Measurements from ENCODE around the gene CBX8.
A peak's percentile ranks its signal among the peaks of the same experiment; 100 is the strongest.

Gene CBX8

DNA sequence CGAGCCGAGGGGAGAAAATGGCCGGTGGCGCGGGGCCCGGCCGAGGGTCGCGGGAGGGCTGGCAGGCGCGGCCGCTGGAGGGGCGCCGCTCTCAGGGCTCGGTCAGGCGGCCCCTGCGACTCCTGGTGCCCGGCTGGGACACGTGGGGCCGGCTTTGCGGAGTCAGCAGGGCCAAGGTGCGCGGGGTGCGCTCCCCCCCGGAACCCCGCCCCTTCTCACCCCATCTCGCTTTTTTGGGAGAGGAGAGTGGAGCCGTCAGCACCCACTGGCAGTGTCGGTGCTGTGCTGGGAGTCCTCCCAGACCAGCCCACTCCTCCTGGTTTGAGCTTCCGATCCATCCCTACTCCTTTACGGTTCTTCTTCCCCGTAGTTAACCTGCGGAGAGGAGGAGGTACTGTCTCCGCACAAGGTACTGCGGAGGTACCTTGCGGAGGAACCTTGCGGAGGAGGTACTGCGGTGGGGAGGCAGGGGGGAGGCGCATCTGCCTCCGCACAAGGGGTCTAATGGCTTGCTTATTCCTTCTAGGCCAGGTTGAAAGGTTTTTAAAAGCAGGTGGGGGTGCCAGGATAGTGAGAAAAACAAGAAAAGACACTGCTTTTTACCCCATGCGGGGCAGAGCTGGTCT, 19.1 kb upstream of the CBX8 start:
- TF ChIP-seq, protein P1, sequence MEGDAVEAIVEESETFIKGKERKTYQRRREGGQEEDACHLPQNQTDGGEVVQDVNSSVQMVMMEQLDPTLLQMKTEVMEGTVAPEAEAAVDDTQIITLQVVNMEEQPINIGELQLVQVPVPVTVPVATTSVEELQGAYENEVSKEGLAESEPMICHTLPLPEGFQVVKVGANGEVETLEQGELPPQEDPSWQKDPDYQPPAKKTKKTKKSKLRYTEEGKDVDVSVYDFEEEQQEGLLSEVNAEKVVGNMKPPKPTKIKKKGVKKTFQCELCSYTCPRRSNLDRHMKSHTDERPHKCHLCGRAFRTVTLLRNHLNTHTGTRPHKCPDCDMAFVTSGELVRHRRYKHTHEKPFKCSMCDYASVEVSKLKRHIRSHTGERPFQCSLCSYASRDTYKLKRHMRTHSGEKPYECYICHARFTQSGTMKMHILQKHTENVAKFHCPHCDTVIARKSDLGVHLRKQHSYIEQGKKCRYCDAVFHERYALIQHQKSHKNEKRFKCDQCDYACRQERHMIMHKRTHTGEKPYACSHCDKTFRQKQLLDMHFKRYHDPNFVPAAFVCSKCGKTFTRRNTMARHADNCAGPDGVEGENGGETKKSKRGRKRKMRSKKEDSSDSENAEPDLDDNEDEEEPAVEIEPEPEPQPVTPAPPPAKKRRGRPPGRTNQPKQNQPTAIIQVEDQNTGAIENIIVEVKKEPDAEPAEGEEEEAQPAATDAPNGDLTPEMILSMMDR (IDR thresholded peaks at IDR 0.05), result no peak
- no peak overlapping the region for H2AFZ ChIP-seq
- no peaks in the 10 kb centered on the region for H3K36me3 ChIP-seq (ENCODE audit: control insufficient read depth, insufficient read depth, low read length)
- H3K4me3 ChIP-seq (ENCODE audit: low read depth, low read length), result no peak overlapping the region
- no peaks in the 10 kb centered on the region for H3K27me3 ChIP-seq (ENCODE audit: control insufficient read depth, insufficient read depth, low read length)
- H3K4me2 ChIP-seq (ENCODE audit: low read length), result no peak overlapping the region
- no peak overlapping the region for H3K27ac ChIP-seq
- H3K9ac ChIP-seq, result no peak overlapping the region
- peaks cover 9% of the 10 kb centered on the region for H3K4me1 ChIP-seq
- H3K9me3 ChIP-seq (ENCODE audit: control insufficient read depth, low read length), result no peaks in the 10 kb centered on the region
- H3K79me2 ChIP-seq, result no peaks in the 10 kb centered on the region

DNA sequence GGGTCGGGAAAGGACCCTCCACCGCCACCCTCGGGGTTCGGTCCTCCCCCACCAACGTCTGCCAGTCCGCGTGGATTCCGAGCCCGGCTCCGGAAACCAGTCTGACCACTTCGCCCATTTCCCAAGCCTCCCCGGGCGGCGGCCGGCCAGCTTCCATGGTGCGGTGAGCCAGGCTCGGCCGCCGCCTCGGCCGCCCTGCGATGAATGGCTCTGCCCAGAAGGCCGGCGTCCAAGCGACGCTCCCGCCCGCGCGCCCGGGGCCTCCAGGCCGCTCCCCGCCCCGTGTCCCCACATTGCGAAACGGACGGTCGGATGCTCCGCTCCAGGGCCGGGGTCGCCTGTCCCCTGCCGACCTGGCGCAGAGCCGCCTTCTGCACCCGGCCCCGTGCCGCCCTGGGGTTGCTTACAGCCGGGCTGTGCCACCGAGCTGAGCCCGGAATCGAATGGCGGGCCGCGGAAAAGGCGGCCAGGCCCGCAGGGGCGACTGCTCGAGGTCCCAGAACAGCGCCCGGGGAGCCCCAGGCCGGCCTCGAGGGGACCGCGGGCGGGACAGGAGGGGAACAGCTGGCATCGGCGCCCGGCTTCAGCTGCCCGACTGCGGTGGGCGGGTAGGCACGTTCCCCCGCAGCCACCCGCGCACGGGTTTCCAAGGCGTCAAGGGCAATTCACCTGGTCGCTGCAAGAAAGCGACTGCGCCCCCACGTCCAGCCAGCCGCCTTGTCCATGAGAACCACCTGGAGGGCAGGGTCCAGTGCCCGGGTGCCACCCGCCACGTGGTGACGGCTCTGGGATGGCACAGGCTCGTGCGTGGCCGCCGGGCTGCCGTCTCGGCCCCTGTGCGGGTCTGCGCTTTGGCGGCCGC, 18.3 kb upstream of the CBX8 start:
- H3K4me3 ChIP-seq (ENCODE audit: low read depth, low read length), result peak overlapping the region; percentile 13

DNA sequence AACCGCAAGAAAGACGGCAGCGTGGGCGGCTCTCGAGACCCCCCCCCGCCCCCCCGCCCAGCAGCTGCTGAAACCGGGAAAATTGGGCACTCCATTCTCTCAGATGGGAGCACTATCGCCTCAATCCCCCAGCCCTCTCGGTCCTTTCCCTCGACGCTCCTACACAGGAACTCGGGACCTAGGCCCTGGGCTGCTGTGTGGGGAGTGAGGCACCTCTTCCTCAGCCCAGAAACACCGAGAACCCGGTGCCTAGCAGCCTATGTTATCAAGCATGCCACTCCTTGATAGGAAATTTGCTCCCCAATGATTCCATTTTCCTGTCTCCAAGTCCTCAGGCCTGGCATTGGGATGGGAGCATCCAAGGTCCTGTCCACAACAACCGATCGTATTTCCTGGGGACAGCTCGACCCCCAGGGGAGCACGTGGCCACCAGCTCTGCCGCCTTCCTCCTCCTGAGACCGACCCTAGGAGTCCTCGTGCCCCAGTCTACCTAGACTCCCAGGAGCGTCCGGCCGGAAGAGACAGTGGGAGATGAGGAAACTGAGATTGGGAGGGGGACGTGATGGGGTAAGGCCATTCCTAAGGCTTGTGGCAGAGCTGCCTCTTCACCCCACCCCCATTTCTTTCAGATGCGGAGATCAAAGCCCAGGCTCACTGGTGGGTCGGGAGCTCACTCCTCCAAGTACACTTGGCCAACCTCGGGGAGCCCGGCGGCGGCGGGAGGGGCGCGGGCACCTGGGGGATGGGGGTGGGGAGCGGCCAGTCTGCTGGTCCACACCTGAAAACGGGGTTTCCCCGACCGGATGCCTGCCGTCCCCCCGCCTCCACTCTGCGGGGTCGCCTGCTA, 17.5 kb upstream of the CBX8 start:
- no peaks in the 10 kb centered on the region for H3K9me3 ChIP-seq (ENCODE audit: control insufficient read depth, low read length)
- no peak overlapping the region for H3K27ac ChIP-seq
- H3K79me2 ChIP-seq, result no peaks in the 10 kb centered on the region
- peak overlapping the region; percentile 13 for H3K4me3 ChIP-seq (ENCODE audit: low read depth, low read length)
- no peaks in the 10 kb centered on the region for H3K27me3 ChIP-seq (ENCODE audit: control insufficient read depth, insufficient read depth, low read length)
- H2AFZ ChIP-seq, result peak overlapping the region; percentile 79
- TF ChIP-seq, protein P1 (IDR thresholded peaks at IDR 0.05), result no peak
- H3K36me3 ChIP-seq (ENCODE audit: control insufficient read depth, insufficient read depth, low read length), result no peaks in the 10 kb centered on the region
- H3K9ac ChIP-seq, result no peak overlapping the region
- H3K4me2 ChIP-seq (ENCODE audit: low read length), result peak overlapping the region; percentile 57
- peaks cover 12% of the 10 kb centered on the region for H3K4me1 ChIP-seq

More for the DNA sequence above, 18.3 kb upstream of the CBX8 start:
- Histone ChIP-seq H3K79me2 (no peaks in the 10 kb centered on the region), H3K27ac (no peak overlapping the region), H3K4me2 (ENCODE audit: low read length) (peak overlapping the region; percentile 57), H3K36me3 (ENCODE audit: control insufficient read depth, insufficient read depth, low read length) (no peaks in the 10 kb centered on the region), H3K9ac (no peak overlapping the region), H3K4me1 (peaks cover 11% of the 10 kb centered on the region), H2AFZ (peak overlapping the region; percentile 79), H3K27me3 (ENCODE audit: control insufficient read depth, insufficient read depth, low read length) (no peaks in the 10 kb centered on the region), H3K9me3 (ENCODE audit: control insufficient read depth, low read length) (no peaks in the 10 kb centered on the region)
- TF ChIP-seq, protein P1 (IDR thresholded peaks at IDR 0.05), result no peak

DNA sequence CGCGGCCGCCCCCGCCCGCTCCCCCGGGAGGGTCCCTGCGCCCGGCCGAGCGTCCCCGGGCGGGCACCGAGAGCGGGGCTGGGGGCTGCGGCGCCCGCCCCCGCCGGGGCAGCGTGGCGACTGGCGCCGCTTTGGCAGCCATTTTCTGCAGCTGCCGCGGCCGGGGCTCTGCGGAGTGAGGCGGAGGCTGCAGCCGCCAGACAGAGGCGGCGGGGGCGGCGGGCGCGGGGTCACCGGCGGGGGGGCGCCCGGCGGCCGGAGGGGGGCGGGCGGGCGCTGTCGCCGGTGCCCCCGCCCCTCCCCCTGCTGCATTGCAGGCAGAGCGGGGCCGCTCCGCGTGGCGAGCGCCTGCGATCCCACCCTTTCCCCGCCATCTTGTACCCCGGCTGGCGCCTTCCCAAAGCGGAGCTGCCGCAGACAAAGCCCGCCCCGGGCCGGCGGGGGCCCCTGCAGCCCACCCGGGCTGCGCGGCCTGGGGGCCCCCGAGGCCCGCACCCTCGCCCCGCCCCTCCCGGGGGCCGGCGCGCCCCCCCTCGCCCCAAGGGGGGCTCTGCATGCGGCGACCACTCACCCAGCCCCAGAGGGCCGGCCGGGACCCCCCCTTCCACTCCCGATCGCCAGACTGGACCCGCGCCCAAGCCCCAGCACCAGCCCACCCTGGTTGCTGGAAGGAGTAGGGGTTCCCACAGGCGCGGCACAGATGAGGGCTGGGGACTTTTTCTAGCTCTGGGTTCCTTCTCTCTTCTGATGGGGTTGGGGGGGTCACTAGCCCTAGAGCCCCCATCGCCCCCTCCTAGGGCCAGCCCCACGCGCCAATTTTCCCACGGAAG, 16.6 kb upstream of the CBX8 start:
- Histone ChIP-seq H3K9ac (no peak overlapping the region), H3K4me1 (peaks cover 20% of the 10 kb centered on the region), H3K9me3 (ENCODE audit: control insufficient read depth, low read length) (no peaks in the 10 kb centered on the region), H3K4me3 (ENCODE audit: low read depth, low read length) (no peak overlapping the region), H3K36me3 (ENCODE audit: control insufficient read depth, insufficient read depth, low read length) (no peaks in the 10 kb centered on the region), H3K27ac (no peak overlapping the region), H3K27me3 (ENCODE audit: control insufficient read depth, insufficient read depth, low read length) (no peaks in the 10 kb centered on the region), H3K4me2 (ENCODE audit: low read length) (peak overlapping the region; percentile 92), H2AFZ (no peak overlapping the region), H3K79me2 (no peaks in the 10 kb centered on the region)
- TF ChIP-seq, protein P1 (IDR thresholded peaks at IDR 0.05), result no peak
